HL-60 (cell line): Measurements from ENCODE around the gene ADAT3.

Experiments used
- POLR2AphosphoS5 ChIP-seq: IDR thresholded peaks from 2 replicates; pipeline ENCODE4 v1.6.1; 2012; ENCODE audit warnings: low read depth
- SPI1 ChIP-seq: IDR thresholded peaks from 2 replicates; pipeline ENCODE4 v1.6.1; 2012; ENCODE audit warnings: low read depth, mild to moderate bottlenecking, borderline replicate concordance
- TF ChIP-seq, protein P1 (sequence below): IDR thresholded peaks from one replicate; pipeline ENCODE4 v1.5.1; 2011; ENCODE audit warnings: low read length, control low read depth, inconsistent platforms; ENCODE audit not compliant: insufficient read depth
- TF ChIP-seq, protein P2 (sequence below): IDR thresholded peaks from 2 replicates; pipeline ENCODE4 v1.6.1; 2012; ENCODE audit warnings: low read depth; ENCODE audit not compliant: insufficient replicate concordance

DNA sequence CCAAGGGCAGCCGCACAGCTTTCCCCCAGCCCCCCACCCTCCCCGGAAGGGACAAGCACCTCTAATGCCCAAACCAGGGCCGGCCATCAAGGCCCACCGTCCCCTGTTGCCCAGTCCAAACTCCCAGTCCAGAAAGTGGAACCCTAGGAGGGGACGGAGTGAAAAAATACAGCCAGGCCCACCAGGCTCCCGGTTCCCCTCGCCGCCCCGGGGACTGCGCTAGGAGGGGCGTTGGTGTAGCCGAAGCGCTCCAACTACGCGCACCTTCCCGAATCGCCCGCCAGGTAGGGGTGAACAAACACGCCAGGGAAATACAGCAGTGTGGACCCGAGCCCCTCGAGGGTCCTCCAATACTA is 43.2 kb upstream of the ADAT3 start:
- TF ChIP-seq, protein P1, sequence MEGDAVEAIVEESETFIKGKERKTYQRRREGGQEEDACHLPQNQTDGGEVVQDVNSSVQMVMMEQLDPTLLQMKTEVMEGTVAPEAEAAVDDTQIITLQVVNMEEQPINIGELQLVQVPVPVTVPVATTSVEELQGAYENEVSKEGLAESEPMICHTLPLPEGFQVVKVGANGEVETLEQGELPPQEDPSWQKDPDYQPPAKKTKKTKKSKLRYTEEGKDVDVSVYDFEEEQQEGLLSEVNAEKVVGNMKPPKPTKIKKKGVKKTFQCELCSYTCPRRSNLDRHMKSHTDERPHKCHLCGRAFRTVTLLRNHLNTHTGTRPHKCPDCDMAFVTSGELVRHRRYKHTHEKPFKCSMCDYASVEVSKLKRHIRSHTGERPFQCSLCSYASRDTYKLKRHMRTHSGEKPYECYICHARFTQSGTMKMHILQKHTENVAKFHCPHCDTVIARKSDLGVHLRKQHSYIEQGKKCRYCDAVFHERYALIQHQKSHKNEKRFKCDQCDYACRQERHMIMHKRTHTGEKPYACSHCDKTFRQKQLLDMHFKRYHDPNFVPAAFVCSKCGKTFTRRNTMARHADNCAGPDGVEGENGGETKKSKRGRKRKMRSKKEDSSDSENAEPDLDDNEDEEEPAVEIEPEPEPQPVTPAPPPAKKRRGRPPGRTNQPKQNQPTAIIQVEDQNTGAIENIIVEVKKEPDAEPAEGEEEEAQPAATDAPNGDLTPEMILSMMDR = no peak
- TF ChIP-seq POLR2AphosphoS5 (no peak), SPI1 (no peak)
- TF ChIP-seq, protein P2, sequence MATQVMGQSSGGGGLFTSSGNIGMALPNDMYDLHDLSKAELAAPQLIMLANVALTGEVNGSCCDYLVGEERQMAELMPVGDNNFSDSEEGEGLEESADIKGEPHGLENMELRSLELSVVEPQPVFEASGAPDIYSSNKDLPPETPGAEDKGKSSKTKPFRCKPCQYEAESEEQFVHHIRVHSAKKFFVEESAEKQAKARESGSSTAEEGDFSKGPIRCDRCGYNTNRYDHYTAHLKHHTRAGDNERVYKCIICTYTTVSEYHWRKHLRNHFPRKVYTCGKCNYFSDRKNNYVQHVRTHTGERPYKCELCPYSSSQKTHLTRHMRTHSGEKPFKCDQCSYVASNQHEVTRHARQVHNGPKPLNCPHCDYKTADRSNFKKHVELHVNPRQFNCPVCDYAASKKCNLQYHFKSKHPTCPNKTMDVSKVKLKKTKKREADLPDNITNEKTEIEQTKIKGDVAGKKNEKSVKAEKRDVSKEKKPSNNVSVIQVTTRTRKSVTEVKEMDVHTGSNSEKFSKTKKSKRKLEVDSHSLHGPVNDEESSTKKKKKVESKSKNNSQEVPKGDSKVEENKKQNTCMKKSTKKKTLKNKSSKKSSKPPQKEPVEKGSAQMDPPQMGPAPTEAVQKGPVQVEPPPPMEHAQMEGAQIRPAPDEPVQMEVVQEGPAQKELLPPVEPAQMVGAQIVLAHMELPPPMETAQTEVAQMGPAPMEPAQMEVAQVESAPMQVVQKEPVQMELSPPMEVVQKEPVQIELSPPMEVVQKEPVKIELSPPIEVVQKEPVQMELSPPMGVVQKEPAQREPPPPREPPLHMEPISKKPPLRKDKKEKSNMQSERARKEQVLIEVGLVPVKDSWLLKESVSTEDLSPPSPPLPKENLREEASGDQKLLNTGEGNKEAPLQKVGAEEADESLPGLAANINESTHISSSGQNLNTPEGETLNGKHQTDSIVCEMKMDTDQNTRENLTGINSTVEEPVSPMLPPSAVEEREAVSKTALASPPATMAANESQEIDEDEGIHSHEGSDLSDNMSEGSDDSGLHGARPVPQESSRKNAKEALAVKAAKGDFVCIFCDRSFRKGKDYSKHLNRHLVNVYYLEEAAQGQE = no peak
